ENCODE data around the gene INTS6L. TPM values are rescaled to one million over a fixed set of nuclear protein-coding genes. Genes with fewer than 3 reads are reported as not detected.

The INTS6L gene
- total RNA-seq, 1 donor from 2014 or later, result 12.9 TPM

DNA sequence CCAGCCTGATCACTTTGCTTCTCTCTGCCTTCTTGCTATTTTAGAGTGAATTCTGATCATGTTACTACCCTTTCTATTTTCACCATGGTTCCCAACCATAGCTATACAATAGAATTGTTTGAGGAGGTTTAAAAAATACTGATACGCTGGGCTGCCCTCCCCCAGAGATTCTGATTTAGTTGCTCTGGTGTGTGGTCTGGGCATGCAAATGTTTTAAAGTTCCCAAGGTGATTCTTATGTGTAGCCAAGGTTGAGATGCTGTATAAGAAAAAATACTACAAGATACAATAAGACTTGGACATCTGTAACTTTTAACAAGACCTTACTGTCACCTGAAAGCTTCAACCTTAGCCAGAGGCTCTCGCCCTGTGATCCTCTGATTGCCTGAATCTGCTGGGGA lies 22.2 kb upstream of the INTS6L start:
- Mint-ChIP-seq H3K36me3 (no peaks in the 10 kb centered on the region), H3K4me3 (no peak overlapping the region), H3K9me3 (no peaks in the 10 kb centered on the region), H3K27me3 (no peaks in the 10 kb centered on the region), H3K27ac (no peak overlapping the region), H3K4me1 (ENCODE audit: unreplicated experiment) (no peaks in the 10 kb centered on the region)
- TF ChIP-seq CTCF (conservative IDR thresholded peaks at IDR 0.05), result no peak
- no peak for DNase-seq (ENCODE audit: extremely low spot score, unreplicated experiment)

- DNase-seq (ENCODE audit: extremely low spot score, unreplicated experiment), result no peak
- Mint-ChIP-seq H3K36me3 (no peaks in the 10 kb centered on the region), H3K27ac (no peak overlapping the region), H3K4me3 (no peak overlapping the region), H3K27me3 (no peaks in the 10 kb centered on the region), H3K4me1 (ENCODE audit: unreplicated experiment) (no peaks in the 10 kb centered on the region), H3K9me3 (no peaks in the 10 kb centered on the region)
- TF ChIP-seq CTCF (conservative IDR thresholded peaks at IDR 0.05), result no peak
Observed at GRCh38 chrX:135505351-135505750, 15.1 kb upstream of the INTS6L start.

DNA sequence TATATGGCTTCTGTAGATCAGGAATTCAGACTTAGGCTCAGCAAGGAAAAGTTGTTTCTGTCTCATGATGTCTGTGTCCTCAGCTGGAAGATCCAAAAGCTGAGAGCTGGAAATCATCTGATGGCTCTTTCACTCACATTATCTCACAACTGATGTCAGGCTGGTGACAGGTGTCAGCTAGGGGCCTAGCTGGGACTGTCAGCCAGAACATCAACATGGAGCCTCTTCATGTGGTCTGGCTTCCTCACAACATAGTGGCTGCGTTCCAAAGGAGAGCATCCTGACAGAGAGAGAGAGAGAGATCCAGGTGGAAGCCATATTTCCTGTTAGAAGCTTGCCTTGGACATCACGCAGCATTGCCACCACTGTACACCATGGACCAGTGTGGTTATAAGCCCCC lies 10.6 kb upstream of the INTS6L start:
- Mint-ChIP-seq H3K36me3 (no peaks in the 10 kb centered on the region), H3K27ac (no peak overlapping the region), H3K4me1 (ENCODE audit: unreplicated experiment) (no peaks in the 10 kb centered on the region), H3K9me3 (peaks cover 4% of the 10 kb centered on the region), H3K4me3 (no peak overlapping the region), H3K27me3 (no peaks in the 10 kb centered on the region)
- no peak for DNase-seq (ENCODE audit: extremely low spot score, unreplicated experiment)
- TF ChIP-seq CTCF (conservative IDR thresholded peaks at IDR 0.05), result no peak

GRCh38 chrX:135512508-135513129 lies 7.8 kb upstream of the INTS6L start:
- Mint-ChIP-seq H3K27ac (no peak overlapping the region), H3K4me3 (no peak overlapping the region), H3K4me1 (ENCODE audit: unreplicated experiment) (no peaks in the 10 kb centered on the region), H3K9me3 (peaks cover 4% of the 10 kb centered on the region), H3K27me3 (no peaks in the 10 kb centered on the region), H3K36me3 (no peaks in the 10 kb centered on the region)
- TF ChIP-seq CTCF (conservative IDR thresholded peaks at IDR 0.05), result no peak
- DNase-seq (ENCODE audit: extremely low spot score, unreplicated experiment), result no peak

DNA sequence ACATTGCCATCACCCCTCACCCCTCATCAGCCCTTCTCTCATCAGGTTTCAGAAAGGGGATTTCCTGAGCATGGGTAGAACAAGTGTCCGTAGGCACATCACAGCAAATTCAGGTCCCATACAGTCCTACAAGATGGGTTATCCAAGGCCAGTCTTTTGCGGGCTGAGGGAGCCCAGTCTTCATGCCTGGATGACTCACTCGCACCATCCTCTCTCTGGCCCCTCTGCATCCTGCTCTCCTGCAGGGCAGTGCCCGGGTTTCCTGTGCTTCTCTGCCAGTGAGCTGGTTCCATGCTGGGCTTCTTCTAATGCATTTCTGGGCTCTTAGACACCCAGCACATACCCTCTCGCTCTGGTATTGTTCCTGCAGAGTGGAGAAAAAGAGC lies 7.3 kb upstream of the INTS6L start:
- H3K4me1 Mint-ChIP-seq (ENCODE audit: unreplicated experiment), result no peaks in the 10 kb centered on the region
- no peaks in the 10 kb centered on the region for H3K36me3 Mint-ChIP-seq
- no peaks in the 10 kb centered on the region for H3K27me3 Mint-ChIP-seq
- H3K4me3 Mint-ChIP-seq, result no peak overlapping the region
- no peak overlapping the region for H3K27ac Mint-ChIP-seq
- DNase-seq (ENCODE audit: extremely low spot score, unreplicated experiment), result no peak
- TF ChIP-seq CTCF (conservative IDR thresholded peaks at IDR 0.05), result no peak
- H3K9me3 Mint-ChIP-seq, result peaks cover 4% of the 10 kb centered on the region

GRCh38 chrX:135516376-135516775 lies 4.1 kb upstream of the INTS6L start:
- no peak for TF ChIP-seq CTCF (conservative IDR thresholded peaks at IDR 0.05)
- Mint-ChIP-seq H3K36me3 (no peaks in the 10 kb centered on the region), H3K27me3 (no peaks in the 10 kb centered on the region), H3K27ac (no peak overlapping the region), H3K4me1 (ENCODE audit: unreplicated experiment) (no peaks in the 10 kb centered on the region), H3K9me3 (peaks cover 4% of the 10 kb centered on the region), H3K4me3 (no peak overlapping the region)
- DNase-seq (ENCODE audit: extremely low spot score, unreplicated experiment), result no peak

Measured in type B pancreatic cell (in vitro differentiated cells).